GM03348 (cell line): ENCODE results near the gene CEP68.
"Not testable (repeated sequence)": the region's sequence is repeated elsewhere in the genome, so short reads cannot be mapped to it uniquely, and the experiment has no call there.

Experiments
- DNase-seq: peaks from one replicate; pipeline ENCODE4 v3.0.0; 2012; ENCODE audit warnings: low spot score

CEP68 gene

DNA sequence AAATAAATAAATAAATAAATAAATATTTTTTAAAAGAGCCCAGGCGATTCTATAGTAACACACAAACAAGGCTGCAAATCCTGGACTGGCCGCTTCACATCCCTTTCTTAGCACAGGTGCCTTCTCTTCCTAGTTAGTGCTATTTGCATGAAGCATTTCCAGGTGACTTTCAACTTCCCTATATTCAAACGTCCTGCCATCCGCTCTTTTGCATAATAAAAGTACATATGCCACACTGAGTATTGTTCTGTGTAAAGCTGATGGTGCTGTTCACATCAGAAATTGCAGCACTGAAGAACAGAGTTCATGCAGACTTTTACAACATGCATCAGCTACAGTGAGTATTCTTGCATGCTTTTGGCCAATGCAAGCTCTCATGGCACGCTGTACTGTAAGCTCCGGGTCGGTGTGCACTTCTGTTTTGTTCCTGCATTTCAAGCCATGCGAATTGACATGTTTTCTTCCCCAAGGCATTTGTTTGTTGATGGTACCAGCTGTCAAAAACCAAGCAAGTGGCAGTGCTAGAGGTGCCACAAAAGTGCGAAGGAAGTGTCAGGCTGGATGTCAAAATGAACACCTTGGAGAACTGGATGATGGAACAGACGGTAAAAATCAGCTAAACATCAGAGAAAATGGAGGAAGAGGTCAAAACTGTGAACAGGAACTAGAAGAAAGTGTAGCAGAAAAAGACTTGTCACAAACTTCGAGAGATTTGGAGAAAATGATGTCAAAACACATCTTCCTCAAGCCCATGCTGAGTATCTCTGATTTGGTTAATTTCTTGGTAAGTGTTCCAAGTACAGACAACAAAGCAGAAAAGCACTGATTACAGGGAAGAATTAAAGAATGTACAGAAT, 25.5 kb upstream of the CEP68 start:
- no peak for DNase-seq

DNA sequence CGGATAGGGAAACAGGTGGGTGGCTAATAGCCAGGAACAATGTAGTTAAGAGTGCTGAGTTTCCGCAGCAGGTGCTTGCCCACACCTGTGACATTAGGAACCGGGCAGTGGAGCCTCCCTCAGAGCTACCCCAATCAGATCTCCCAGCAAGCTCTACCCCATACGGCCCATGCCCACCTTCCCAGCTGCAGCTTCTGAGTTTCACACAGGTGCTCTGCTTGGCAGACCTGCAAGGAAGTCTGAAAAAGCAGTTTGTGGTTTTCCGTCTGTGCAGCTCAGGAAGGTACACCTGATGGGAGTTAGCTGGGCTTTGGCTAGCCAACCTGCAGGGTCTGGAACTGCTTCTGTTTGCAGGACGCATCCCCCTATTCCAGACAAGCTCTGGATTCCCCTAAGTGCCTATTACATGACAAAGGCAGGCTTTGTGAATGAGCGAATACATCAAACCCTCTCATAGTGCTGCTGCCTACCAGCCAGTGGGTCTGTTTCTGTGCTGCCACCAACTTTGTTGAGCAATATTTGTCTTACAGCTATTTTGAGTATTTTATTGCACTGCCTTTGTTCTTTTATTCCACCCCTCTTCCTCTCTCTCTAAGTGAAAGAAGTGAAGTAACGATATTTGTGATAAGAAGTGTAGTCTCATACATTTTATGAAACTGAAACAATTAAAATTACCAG, 24.7 kb upstream of the CEP68 start:
- no peak for DNase-seq

- no peak for DNase-seq
Measured at GRCh38 chr2:65032019-65032975, 23.9 kb upstream of the CEP68 start.

DNA sequence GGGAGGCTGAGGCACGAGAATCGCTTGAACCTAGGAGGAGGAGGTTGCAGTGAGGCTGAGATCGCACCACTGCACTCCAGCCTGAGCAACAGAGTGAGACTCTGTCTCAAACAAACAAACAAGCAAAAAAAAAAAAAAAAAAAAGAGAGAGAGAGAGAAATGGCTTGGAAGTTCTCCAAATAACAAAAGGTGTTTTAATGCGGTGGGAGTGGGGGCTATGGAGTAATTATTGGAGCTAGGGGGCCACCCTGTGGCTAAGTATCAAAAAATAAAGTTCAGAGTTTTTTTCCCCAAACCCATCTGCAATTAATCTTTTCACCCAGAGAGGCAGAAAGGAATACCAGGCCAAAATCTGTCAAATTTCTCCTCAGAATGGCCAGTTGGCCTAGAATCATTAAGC, 23.0 kb upstream of the CEP68 start:
- DNase-seq, result peak; percentile 14

DNA sequence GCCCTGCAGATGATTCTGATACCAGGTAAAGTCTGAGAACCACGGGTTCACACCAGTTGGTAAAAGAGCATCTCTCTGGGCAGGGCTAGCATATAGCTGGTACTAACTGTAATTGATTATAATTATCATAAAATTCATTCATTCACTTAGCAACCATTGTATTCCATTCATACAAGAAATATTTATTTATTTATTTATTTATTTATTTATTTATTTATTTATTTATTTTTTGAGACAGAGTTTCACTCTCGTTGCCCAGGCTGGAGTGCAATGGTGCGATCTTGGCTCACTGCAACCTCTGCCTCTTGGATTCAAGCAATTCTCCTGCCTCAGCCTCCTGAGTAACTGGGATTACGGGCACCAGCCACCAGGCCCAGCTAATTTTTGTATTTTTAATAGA, 22.5 kb upstream of the CEP68 start:
- not testable (repeated sequence) for DNase-seq

DNA sequence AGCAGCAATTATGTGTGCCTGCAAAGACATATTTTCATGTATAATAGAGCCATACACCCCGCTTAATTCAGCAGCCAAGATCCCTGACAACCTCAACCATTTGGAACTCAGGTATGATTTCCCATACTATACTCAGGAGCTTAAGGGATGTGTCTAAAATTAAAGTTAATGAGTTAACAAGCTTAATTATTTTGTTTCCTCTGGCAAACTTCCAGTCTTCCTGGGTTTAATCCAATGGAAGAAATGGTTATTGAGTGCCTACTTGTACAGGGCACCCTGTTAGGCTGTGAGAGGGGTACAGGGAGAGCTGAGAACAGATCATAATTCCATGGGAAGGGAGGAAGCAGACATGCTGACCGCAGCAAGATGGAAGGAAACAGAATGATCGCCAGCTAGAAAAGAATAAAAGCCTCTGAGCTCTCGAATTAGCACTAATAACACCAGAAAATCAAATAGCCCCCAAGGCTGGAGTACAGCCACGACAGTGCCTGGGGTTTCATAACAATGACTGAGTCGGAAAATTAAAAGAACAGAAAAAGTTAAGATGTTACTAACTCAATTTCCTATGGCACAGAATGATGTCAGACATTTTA, 20.8 kb upstream of the CEP68 start:
- DNase-seq, result no peak

DNA sequence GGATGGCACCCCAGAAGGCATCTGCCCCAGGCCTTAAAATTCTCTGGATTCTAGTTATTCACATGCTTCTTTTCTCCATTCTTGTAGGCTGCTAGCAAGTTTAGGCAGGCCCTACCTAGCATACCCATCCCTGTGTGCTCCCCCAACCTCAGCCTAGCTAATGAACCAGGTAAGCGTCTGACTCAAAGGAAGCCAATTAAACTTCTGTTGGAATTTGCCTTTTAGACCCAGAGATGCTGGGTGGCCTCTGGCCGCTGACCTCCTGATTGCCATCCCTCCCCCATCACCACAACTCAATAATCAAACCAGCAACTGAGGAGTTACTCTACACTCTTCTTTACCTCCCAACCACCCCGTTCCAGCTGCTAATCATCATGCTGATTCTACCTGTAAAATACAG, 19.0 kb upstream of the CEP68 start:
- DNase-seq, result no peak

DNA sequence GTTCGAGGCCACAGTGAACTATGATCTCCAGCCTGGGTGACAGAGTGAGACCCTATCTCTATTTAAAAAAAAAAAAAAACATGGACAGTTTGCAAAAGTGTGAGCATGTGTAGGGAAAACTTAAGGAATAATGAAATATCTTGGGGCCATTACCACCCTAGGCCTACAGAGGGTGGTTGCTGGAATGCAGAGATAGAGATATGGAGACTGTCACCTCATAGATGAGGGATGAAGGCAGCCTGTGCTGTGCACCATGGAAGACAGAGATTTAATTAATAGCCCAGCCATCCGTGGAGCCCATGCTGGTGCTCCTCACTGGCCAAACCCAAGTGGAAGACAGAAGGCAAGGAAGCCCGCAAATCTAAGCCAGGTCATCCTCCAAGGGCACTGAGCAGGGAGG, 16.6 kb upstream of the CEP68 start:
- DNase-seq, result no peak

DNA sequence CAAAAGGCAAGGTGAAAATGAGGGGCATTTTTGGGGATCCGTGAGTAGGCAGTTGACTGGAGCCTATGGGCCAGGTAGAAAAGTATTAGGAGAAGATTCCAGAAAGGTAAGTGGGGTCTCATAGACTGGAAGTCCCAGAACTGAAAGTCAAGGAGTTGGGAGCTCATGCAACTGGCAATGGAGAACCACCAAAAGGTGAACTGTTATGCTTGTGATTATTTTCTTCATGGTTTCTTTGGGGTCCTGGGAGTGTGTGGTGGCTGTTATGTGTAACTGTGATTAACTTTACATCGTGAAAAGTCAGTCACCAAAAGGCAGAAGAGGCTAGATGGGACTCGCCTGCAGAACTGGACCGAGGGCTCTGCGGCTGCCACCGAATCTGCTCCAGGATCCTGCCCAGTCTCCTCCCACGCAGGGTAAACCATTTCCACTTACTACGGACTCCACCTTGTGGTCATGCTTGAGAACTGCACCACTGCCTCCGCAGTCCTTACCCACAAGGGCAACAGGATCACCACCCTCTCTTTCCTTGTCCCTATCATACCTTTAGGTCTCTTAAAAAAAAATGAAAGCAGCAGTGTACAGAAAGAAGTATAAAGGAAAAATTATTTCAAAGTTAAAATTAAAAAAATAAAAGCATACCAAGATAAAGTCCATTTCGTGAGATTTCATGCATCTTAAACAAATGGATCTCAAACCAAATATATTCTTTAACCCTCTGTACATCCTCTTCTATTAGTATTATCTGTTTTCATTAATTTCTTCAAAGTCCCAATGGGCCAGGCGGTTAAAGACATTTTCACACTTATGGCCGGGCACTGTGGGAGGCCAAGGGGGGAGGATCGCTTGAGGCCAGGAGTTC, 15.6 kb upstream of the CEP68 start:
- DNase-seq, result peak; percentile 91

DNA sequence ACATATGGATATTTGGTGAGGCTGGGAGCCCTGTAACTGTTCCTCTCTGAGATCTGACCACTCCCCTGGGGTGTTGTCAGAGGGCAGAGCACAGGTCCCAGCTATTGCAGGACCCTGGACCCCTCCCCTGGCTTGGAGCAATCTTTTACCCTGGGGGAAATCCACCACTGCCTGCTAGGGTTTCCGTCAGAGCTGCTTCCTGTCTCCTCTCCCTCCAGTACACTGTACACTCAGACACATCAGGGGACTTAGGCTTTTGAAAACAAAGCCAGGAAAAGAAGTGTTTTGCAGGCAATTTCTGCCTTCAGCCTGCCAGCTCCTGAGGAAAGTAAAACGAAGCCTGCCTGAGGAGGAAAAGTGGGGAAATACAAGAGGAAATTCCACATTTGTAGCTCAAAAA, 13.2 kb upstream of the CEP68 start:
- DNase-seq, result no peak

GRCh38 chr2:65044097-65044735, 12.0 kb upstream of the CEP68 start:
- DNase-seq, result no peak

GRCh38 chr2:65045651-65046050, 10.6 kb upstream of the CEP68 start:
- DNase-seq, result no peak

- no peak for DNase-seq
Measured at GRCh38 chr2:65046633-65047407, 9.4 kb upstream of the CEP68 start.

DNA sequence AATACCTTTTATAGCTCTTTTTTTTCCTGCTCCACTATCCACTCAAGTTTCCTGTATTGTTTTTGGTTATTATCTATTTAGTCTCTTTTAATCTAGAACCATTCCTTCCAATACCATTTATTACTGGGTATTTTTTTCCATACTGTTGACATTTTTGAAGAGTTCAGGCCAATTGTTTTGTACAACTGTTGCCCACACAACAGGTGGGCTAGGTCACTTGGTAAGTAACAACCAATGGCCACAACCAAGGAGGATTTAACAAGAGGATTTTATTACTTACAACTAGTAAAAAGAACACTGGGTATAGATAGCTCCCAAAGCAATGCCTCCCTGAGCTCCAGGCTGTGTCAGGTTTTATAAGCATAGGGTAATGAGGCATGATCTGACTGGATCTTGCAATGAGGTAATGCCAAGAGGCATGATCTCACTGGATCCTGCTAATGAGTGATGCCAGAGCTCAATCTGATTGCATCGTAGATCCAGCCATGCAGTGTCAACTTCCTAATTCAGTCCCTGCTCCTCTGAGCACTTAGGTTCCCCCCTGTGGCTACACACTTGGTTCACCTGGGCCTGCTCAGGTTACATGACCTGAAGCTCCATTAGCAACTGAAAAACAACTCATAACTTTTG, 7.1 kb upstream of the CEP68 start:
- DNase-seq, result no peak

- no peak for DNase-seq
Measured at GRCh38 chr2:65050931-65051330, 5.3 kb upstream of the CEP68 start.

GRCh38 chr2:65053199-65053598, 3.0 kb upstream of the CEP68 start:
- DNase-seq, result no peak

DNA sequence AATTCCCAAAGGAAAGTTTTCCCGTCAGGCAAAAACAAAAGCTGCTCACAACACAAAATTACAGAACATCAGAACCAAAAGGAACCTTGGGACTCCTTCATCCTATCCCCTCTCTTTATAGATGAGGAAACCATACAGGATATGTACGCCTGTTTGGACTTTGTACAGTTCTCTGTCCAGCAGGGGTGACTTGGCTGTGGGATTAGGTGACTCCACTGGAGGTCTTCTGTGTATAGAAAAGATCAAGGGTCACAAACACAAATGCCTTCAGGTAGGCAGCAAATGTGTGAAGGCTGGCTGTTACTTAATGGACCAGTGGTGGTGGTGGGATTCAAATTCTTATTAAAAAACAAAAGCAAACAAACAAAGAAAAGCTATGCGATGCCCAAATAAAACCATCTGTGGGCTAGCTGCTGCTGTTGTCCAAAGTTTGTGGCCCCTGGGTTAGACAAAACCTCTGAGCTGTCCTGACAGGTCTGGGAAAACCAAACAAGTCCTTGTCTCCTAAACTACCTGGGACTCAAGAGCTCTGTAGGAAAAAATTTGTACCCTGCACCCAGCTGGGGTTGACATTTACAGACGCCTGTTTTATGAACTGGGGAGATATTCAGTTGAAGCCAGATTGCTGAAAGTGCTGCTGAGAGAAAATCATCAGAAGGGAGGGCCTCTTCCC, 1.3 kb upstream of the CEP68 start:
- no peak for DNase-seq

- DNase-seq, result peak; percentile 38
Measured at GRCh38 chr2:65055422-65056214, 598 bp upstream of the CEP68 start.
